NCI-H1417 treated with DMSO at 0.1 percent for 48 hours (cell line): ENCODE data around the gene GAN.

Experiments used
- DNase-seq: peaks from one replicate; lab custom pipeline; 2025; lab: John Stamatoyannopoulos, UW

Gene GAN

DNA sequence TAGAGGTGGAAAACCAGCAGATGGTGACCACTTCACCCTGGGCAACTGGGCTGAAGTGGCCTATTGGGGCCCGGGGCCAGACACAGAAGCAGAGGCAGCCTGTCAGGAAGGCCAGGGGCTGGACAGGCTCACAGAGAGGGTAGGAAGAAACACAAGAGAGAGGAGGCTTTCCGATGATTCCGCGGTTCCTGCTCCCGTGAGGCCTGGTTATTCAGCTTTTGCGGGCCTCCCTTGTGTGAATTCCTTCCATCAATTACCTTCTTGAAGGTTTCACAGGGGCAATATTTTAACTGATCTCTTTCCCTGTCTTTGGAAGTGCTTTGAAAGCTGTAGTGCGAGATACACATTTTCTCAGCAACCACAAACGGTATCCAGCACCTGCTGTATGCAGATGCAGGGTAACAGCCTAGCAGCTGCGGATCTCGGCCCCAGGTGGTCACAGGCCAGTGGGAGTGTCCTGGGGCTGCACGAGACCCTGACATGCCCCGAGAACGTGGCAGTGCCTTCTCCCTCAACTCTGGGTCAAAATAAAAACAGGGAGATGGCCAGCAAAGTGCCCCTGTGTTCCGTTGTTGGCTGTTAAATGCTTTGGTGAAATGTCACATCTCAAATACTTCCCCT, 118.3 kb downstream of the GAN start:
- DNase-seq: no peak

GRCh38 chr16:81435103-81435502, 120.3 kb downstream of the GAN start:
- DNase-seq: no peak

DNA sequence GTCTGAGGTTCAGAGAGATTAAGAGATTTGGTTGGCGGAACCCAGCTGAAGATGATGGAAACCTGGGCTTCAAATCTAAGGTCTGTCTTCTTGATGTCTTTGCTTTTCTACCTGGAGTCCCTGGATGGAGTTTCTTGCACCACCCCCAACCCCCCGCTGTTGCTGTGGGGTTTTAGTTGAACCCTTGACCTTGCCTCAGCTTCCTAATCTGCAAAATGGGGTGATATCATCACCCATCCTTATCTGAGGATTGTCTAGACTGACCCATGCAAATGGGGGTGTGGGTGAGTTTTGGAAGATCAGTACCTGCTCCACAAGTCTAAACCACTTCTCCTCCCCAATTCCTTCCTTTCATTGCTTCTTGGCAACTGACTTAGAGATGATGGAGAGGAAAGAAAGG, 120.8 kb downstream of the GAN start:
- no peak for DNase-seq

GRCh38 chr16:81436386-81436785, 121.6 kb downstream of the GAN start:
- no peak for DNase-seq

DNA sequence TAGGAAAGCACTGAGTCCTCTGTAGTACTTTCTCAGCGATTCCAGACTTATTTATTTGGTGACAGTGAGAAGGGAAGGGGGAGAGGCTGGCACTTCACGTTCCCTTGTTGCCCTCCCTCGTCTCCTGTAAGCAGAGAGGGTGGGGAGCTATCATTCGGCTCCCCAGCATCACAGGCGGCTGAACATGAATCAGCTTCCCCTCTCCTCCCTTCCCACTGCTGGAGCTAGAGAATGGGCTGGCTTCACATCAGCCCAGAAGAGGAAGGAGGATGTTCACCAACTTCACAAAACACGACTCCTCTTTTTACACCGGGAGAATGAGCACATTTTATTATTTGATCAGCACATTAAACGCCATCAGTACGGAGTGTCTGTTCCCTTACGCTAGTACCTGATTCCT, 123.1 kb downstream of the GAN start:
- DNase-seq: no peak
